HG02588 (cell line): ENCODE measurements around the gene CERK.

Experiments used
- ATAC-seq: cut with Tn5 transposase; IDR thresholded peaks from one replicate; pipeline ENCODE4 v1.9.1; 2021; ENCODE audit warnings: mild to moderate bottlenecking, moderate library complexity; ENCODE audit not compliant: unreplicated experiment

Gene CERK

GRCh38 chr22:46764779-46765485, 26.9 kb upstream of the CERK start:
- ATAC-seq, result no peak

- no peak for ATAC-seq
Measured at GRCh38 chr22:46764140-46764680, 26.2 kb upstream of the CERK start.

- peak; percentile 44 for ATAC-seq
Measured at GRCh38 chr22:46763051-46763705, 25.1 kb upstream of the CERK start.

DNA sequence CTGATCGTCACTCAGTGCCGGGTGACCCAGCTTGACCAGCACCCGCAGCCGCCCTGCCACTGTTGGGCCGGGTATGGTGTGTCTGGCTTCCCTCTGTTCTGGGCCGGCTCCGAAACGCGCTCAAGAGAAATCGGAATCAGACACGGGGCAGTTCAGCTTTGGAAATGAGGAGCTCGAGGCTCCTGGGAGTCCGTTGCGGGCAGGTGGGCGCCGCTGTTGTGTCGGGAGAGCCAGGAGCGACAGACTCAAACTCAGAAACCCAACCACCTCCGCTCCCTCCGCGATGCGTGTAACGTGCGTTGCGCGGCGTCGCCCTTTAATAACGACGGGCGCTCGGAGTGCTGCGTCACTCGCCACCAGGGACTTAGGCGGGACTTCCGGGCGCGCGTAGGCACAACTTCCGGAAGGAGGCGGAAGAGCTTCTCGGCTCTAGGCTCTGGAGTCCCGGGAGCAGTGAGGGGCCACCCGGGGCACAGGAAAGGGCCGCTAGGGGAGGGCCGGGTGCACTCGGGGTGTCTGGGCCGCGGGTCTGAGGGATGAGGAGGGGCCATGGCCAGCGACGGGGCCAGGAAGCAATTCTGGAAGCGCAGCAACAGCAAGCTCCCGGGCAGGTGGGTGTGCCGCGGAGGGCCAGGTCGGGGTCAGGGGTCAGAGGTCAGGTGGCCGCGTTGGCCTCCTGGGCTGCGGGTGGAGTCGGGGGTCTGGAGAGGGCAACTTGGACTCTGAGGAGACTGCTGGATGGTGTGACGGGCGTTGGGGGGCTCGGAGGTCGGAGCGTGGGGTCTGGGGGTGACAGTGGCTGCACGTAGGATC, 24.4 kb upstream of the CERK start, which contains the start of gene TBC1D22A:
TBC1D22A (plus strand) TSS at position 413 of the 813 bp plus-strand sequence; CDS start at position 550, 137 bp downstream.
- peak; percentile 69 for ATAC-seq

- ATAC-seq, result no peak
Measured at GRCh38 chr22:46761539-46762237, 23.6 kb upstream of the CERK start.

- no peak for ATAC-seq
Measured at GRCh38 chr22:46761017-46761416, 23.0 kb upstream of the CERK start.

DNA sequence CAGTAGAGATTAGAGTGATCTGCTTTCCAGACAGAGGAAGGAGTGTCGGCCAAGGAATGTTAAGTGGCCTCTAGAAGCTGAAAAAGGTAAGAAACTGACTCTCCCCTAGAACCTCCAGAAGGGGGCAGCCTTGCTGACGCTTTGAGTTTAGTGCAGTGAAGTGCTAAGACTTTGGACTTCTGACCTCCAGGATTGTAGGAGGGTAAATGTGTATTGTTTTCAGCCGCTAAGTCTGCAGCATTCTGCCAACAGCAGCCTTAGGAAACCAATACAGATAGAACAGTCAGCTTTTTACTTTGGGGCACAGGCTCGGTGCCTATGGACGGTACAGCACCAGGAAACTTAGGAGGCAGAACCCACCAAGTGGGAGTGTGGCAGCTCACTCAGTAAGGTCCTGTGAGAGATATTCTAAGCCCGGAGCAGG, 20.8 kb upstream of the CERK start:
- no peak for ATAC-seq

DNA sequence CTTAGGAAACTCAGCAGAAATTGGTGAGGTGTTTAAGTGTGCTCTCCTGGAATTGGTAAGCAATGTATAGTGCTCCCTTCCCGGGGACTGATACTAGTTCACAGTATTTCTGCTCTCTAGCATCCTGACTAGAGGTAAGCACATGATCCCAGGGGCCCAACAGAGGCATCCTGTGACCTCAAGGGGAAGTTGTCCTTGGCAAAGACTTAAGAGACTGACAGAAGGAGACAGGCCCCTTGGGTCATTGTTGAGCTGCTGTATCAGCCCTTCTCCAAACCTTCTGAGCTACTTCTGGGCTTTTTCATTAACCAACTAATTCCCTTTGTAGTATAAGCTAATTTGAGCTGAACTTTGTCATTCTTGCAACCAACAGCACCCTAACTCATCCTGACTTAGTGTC, 20.1 kb upstream of the CERK start:
- ATAC-seq, result no peak

GRCh38 chr22:46757104-46757503, 19.1 kb upstream of the CERK start:
- ATAC-seq, result no peak

DNA sequence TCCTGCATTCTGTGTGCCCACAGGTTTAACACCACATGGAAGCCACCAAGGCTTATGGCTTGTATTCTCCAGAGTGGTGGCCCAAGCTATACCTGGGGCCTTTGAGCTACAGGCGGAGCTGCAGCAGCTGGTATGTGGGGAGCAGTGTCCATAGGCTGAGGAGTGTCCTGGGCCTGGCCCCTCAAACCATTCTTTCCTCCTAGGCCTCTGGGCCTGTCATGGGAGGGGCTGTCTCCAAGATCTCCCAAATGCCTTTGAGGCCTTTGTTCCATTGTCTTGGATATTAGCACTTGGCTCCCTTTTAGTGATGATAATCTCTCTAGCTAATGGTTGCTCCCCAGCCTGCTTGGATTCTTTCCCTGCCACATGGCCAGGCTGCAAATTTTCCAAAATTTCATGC, 18.0 kb upstream of the CERK start:
- ATAC-seq, result no peak

- no peak for ATAC-seq
Measured at GRCh38 chr22:46755525-46755924, 17.5 kb upstream of the CERK start.

DNA sequence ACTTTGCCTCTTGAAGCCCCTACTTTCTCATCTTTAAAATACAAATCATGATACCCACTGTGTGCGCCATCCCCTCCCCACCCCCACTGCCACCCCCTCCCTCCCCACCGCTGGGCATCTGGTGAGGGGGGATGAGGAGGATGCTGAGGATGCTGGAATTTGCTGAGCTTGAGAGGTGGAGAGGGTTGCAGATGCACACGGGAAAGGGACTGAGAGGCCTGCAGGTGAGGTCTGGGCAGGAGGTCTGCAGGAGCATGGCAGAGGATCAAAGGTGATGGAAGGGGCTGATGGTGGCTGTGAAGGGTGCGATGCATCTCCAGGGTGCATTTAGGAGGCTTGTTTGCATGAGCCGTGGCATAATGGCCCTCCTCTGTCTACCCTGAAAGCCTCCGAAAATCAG, 16.8 kb upstream of the CERK start:
- no peak for ATAC-seq

- no peak for ATAC-seq
Measured at GRCh38 chr22:46754110-46754799, 16.2 kb upstream of the CERK start.

DNA sequence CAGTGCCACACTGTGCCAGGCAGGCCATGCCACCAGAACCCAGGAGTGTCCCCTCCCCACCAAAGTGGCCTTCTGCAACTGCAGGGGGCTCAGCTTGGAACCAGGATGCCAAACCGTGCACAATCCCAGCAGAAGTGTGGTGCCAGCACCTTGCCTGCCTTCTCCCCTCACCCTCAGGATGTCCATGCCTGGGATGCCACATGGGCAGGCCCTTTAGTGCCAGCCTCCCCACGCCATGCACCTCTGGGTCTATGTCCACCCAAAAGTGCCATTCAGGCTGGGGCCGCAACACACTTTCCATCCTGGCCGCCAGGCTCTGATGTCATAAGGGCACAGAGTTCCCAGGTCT, 15.7 kb upstream of the CERK start:
- ATAC-seq, result no peak

DNA sequence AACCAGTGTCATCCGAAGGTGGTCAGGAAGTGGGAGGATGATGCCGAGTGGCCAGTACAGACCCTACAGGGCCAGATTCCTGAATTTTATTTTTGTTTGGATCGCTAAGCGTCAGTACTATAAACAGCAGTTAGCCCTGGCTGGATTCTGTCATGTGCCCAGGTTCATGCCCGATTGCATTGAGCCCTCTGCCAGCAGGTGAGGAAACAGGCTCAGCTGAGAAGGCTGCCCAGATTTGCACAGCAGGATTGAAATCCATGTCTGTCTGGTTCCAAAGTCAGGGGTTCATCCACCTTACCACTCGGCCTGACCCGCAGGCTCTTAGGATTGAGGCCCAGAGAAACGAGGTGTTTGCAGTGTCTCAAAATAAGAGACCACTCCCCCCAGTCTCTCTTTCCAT, 15.3 kb upstream of the CERK start:
- no peak for ATAC-seq

DNA sequence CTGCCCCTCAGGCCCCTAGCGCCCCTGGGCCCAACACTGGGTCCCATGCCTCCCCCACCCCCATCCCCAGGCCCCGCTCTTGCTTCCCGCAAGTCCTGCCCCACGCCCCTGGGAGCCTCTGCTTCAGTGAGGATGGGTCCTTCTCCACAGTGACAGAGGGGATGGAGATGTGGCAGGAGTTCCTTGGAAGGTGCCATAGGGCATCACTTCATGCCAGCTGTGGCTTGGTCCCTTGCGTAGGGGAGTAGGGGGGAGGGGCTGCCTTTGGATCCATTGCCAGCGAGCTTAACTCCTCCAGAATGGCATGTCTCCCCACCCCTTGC, 14.9 kb upstream of the CERK start:
- no peak for ATAC-seq

DNA sequence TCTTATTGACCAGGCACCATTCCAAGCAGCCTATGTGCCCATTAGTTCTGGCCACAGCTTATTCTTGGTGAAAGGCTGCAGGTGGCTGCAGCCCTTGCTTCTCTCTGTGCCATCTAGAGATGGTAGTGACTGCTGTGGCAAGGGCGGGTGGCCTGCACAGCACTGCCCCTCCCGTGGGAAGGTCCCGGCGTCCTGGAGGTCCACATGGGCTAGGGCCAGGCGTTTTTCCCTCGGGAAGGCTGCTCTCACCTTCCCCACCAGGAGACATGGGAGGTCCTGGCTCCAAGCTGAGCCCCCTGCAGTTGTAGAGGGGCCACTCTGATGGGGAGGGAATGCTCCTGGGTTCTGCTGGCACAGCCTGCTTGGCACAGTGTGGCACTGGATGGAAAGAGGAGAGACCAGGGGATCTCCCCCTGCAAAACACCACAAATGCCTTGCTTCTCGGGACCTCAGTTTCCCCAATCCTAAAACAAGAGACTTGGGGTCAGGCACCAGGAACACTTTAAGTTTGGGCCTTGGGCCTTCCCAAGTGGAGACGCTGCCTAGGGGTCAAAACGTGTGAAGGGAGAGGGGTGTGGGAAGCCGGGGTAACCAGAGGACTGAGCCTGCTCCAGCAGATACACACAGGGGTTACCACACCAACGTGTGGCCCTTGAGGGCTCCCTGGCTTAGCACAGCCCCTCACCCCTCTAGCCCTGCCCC, 14.4 kb upstream of the CERK start:
- ATAC-seq, result no peak

- no peak for ATAC-seq
Measured at GRCh38 chr22:46750863-46751443, 12.9 kb upstream of the CERK start.

DNA sequence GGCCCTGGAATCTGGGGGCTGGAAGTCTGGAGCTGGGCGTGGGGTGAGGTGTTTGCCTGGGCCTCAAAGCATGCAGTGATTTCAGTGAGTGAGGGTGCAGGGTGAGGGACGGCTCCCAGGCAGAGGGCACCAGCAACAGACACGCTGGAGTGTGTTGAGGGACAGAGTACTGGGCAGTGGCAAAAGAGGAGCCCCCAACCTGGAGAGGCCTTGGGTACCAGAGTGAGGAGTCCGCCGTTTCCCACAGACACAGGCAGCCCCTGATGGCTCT, 12.4 kb upstream of the CERK start:
- no peak for ATAC-seq
